HEK293 (cell line): Measurements from ENCODE around the gene UCK2.

Source experiments
- CTCF ChIA-PET: fragments of 350-600 bp; formaldehyde crosslinking; extraction: SDS; loops from one replicate; lab custom pipeline; 2021; ENCODE audit warnings: antibody characterized with exemption; lab: Yijun Ruan, JAX
- POLR2A ChIA-PET: fragments of 300-600 bp; formaldehyde crosslinking; extraction: SDS; loops from one replicate; lab custom pipeline; 2020; ENCODE audit warnings: antibody characterized with exemption, inconsistent platforms; lab: Yijun Ruan, JAX
- H3K27ac ChIP-seq: fragments of 200-500 bp; sonication (Bioruptor generic); 2 replicates; pipeline ENCODE4 v1.5.1; 2014; ENCODE audit warnings: low read depth, low read length, control low read depth, inconsistent platforms; ENCODE audit errors: extremely low read depth
- H3K36me3 ChIP-seq, 2 experiments: fragments of 200-500 bp in 1 of 2; sonication (Bioruptor generic) in 1 of 2; 1 replicate in 1 of 2; 2 replicates in 1 of 2; pipeline ENCODE4 v1.5.1; 2014 to 2017; ENCODE audit warnings: inconsistent platforms in 2 of 2, low read length in 2 of 2; ENCODE audit not compliant: control insufficient read depth in 2 of 2, insufficient read depth in 1 of 2
- H3K4me1 ChIP-seq: fragments of 200-500 bp; sonication (Bioruptor generic); 2 replicates; pipeline ENCODE4 v1.5.1; 2014; ENCODE audit warnings: mild to moderate bottlenecking, low read length, inconsistent platforms; ENCODE audit not compliant: control insufficient read depth, insufficient read depth
- H3K4me3 ChIP-seq: 2 replicates; pipeline ENCODE4 v1.5.1; 2011; ENCODE audit warnings: low read depth, mild to moderate bottlenecking, control low read depth, low read length, moderate library complexity
- H3K9me3 ChIP-seq: fragments of 200-500 bp; sonication (Bioruptor generic); 2 replicates; pipeline ENCODE4 v1.5.1; 2014; ENCODE audit warnings: low read depth, low read length, inconsistent platforms; ENCODE audit not compliant: control insufficient read depth, insufficient read depth
- AEBP2 ChIP-seq: fragments of 450-650 bp; formaldehyde crosslinking; IDR thresholded peaks from 2 replicates; pipeline ENCODE4 v1.5.1; 2016; ENCODE audit warnings: missing biosample characterization, missing genetic modification characterization, borderline replicate concordance
- GFI1B ChIP-seq: fragments of 450-650 bp; formaldehyde crosslinking; IDR thresholded peaks from 2 replicates; pipeline ENCODE4 v1.5.1; 2016; ENCODE audit warnings: missing biosample characterization, missing genetic modification characterization
- KLF8 ChIP-seq: fragments of 450-650 bp; formaldehyde crosslinking; IDR thresholded peaks from 2 replicates; pipeline ENCODE4 v1.5.1; 2016; ENCODE audit warnings: missing biosample characterization, missing genetic modification characterization
- PBX3 ChIP-seq: sonication (generic); formaldehyde crosslinking; IDR thresholded peaks from 2 replicates; pipeline ENCODE4 v1.8.1; 2022; ENCODE audit warnings: mild to moderate bottlenecking, moderate library complexity, missing genetic modification reagents
- PRDM2 ChIP-seq: fragments of 450-650 bp; formaldehyde crosslinking; IDR thresholded peaks from 2 replicates; pipeline ENCODE4 v1.5.1; 2016; ENCODE audit warnings: missing biosample characterization, missing genetic modification characterization, borderline replicate concordance
- SALL2 ChIP-seq: fragments of 450-650 bp; formaldehyde crosslinking; IDR thresholded peaks from 2 replicates; pipeline ENCODE4 v1.5.0; 2017; ENCODE audit warnings: missing biosample characterization, mild to moderate bottlenecking, missing genetic modification characterization, borderline replicate concordance
- SP3 ChIP-seq: fragments of 450-650 bp; formaldehyde crosslinking; IDR thresholded peaks from 2 replicates; pipeline ENCODE4 v1.5.1; 2016; ENCODE audit warnings: missing biosample characterization, missing genetic modification characterization
- ZBTB26 ChIP-seq: fragments of 450-650 bp; formaldehyde crosslinking; optimal IDR thresholded peaks from 2 replicates; pipeline ENCODE3; 2016; ENCODE audit warnings: missing biosample characterization, mild to moderate bottlenecking, missing genetic modification characterization
- ZBTB48 ChIP-seq: fragments of 450-650 bp; formaldehyde crosslinking; IDR thresholded peaks from 2 replicates; pipeline ENCODE4 v1.5.1; 2016; ENCODE audit warnings: missing biosample characterization, missing genetic modification characterization
- ZBTB8A ChIP-seq: fragments of 450-650 bp; formaldehyde crosslinking; IDR thresholded peaks from 2 replicates; pipeline ENCODE4 v1.5.1; 2016; ENCODE audit warnings: missing biosample characterization, missing genetic modification characterization
- ZNF175 ChIP-seq: fragments of 450-650 bp; formaldehyde crosslinking; IDR thresholded peaks from 2 replicates; pipeline ENCODE4 v1.5.1; 2016; ENCODE audit warnings: missing biosample characterization, missing genetic modification characterization
- ZNF2 ChIP-seq: fragments of 450-650 bp; formaldehyde crosslinking; IDR thresholded peaks from 2 replicates; pipeline ENCODE4 v1.5.1; 2016; ENCODE audit warnings: missing biosample characterization, missing genetic modification characterization
- ZNF202 ChIP-seq: fragments of 450-650 bp; formaldehyde crosslinking; IDR thresholded peaks from 2 replicates; pipeline ENCODE4 v1.5.1; 2016; ENCODE audit warnings: missing biosample characterization, missing genetic modification characterization, borderline replicate concordance
- ZNF24 ChIP-seq: fragments of 450-650 bp; formaldehyde crosslinking; IDR thresholded peaks from 2 replicates; pipeline ENCODE4 v1.5.1; 2016; ENCODE audit warnings: missing biosample characterization, missing genetic modification characterization
- ZNF510 ChIP-seq: fragments of 450-650 bp; formaldehyde crosslinking; IDR thresholded peaks from 2 replicates; pipeline ENCODE4 v1.5.1; 2018; ENCODE audit warnings: mild to moderate bottlenecking, missing genetic modification characterization, missing biosample characterization; ENCODE audit not compliant: insufficient replicate concordance
- ZNF514 ChIP-seq: fragments of 450-650 bp; formaldehyde crosslinking; IDR thresholded peaks from 2 replicates; pipeline ENCODE4 v1.5.1; 2016; ENCODE audit warnings: missing biosample characterization, missing genetic modification characterization
- ZNF843 ChIP-seq: fragments of 450-650 bp; formaldehyde crosslinking; IDR thresholded peaks from 2 replicates; pipeline ENCODE4 v1.5.1; 2016; ENCODE audit warnings: missing biosample characterization, missing genetic modification characterization
- ZSCAN18 ChIP-seq: fragments of 450-650 bp; formaldehyde crosslinking; IDR thresholded peaks from 2 replicates; pipeline ENCODE4 v1.5.1; 2016; ENCODE audit warnings: missing biosample characterization, missing genetic modification characterization
- ZSCAN5A ChIP-seq: fragments of 450-650 bp; formaldehyde crosslinking; IDR thresholded peaks from 2 replicates; pipeline ENCODE4 v1.5.1; 2016; ENCODE audit warnings: missing biosample characterization, missing genetic modification characterization

Gene UCK2

GRCh38 chr1:165816157-165816556 is 11.3 kb upstream of the UCK2 start (continued):
- no peak for TF ChIP-seq PRDM2 (tag by site-specific recombination)
- TF ChIP-seq SP3: no peak
- TF ChIP-seq ZBTB26 (tag by site-specific recombination): no peak
- no peak for TF ChIP-seq GFI1B (tag by site-specific recombination)
- no peak for TF ChIP-seq ZNF202 (tag by site-specific recombination)

GRCh38 chr1:165816826-165817497 is 10.5 kb upstream of the UCK2 start:
- POLR2A ChIA-PET: interaction anchor here (2.2 kb wide), 1 partner anchor 11 kb away, joined by 7 read pairs; the partner anchor contains the start of gene UCK2
- Histone ChIP-seq H3K36me3 (no peaks in the 10 kb centered on the region), H3K27ac (no peak overlapping the region), H3K9me3 (no peaks in the 10 kb centered on the region), H3K4me1 (no peaks in the 10 kb centered on the region)
- TF ChIP-seq PBX3 (CRISPR knock-in tag) (no peak), KLF8 (tag by site-specific recombination) (no peak), SALL2 (tag by site-specific recombination) (no peak), ZNF2 (tag by site-specific recombination) (no peak), ZNF843 (tag by site-specific recombination) (no peak), ZNF510 (tag by site-specific recombination) (no peak), ZSCAN5A (tag by site-specific recombination) (no peak), ZBTB8A (tag by site-specific recombination) (no peak), ZNF514 (tag by site-specific recombination) (no peak), ZNF24 (tag by site-specific recombination) (no peak), ZBTB48 (no peak), GFI1B (tag by site-specific recombination) (no peak), ZNF175 (no peak), AEBP2 (no peak), ZSCAN18 (tag by site-specific recombination) (no peak)
- TF ChIP-seq, all 188 proteins: peak for 0
- no peak overlapping the region for H3K4me3 ChIP-seq
- CTCF ChIA-PET: interaction anchor here (0.6 kb wide), 1 partner anchor 31 kb away, joined by 3 read pairs; no protein-coding TSS in a partner anchor
